GM23338 (cell line): ENCODE results near the gene WDR31. TPM values are rescaled to one million over a fixed set of nuclear protein-coding genes. Genes with fewer than 3 reads are reported as not detected.

Source experiments
- ATAC-seq: fragments of 200-7000 bp; cut with Tn5 transposase; 3 replicates; pipeline ENCODE4 v1.9.1; 2020
- DNase-seq: peaks from one replicate; pipeline ENCODE4 v3.0.0-alpha.2; 2015; ENCODE audit warnings: low spot score
- H2AFZ ChIP-seq: fragments of 200-600 bp; sonication (generic); 2 replicates; pipeline ENCODE4 v1.8.0; 2016; ENCODE audit warnings: antibody characterized with exemption, mild to moderate bottlenecking, moderate library complexity
- H3F3A ChIP-seq: fragments of 200-600 bp; sonication (generic); replicated peaks from 2 replicates; pipeline ENCODE4 v1.8.0; 2017; ENCODE audit warnings: antibody characterized with exemption, mixed run types, low read depth
- H3K27ac ChIP-seq: fragments of 200-600 bp; sonication (generic); 2 replicates; pipeline ENCODE4 v1.6.1; 2016; ENCODE audit warnings: low read depth
- H3K27me3 ChIP-seq: fragments of 200-600 bp; sonication (generic); 2 replicates; pipeline ENCODE4 v1.8.0; 2016; ENCODE audit warnings: mild to moderate bottlenecking, mixed run types, moderate library complexity; ENCODE audit not compliant: insufficient read depth
- H3K36me3 ChIP-seq: fragments of 200-600 bp; sonication (generic); 2 replicates; pipeline ENCODE4 v1.8.0; 2016; ENCODE audit warnings: mild to moderate bottlenecking; ENCODE audit not compliant: insufficient read depth
- H3K4me1 ChIP-seq: fragments of 200-600 bp; sonication (generic); 2 replicates; pipeline ENCODE4 v1.8.0; 2016; ENCODE audit warnings: mild to moderate bottlenecking, moderate library complexity; ENCODE audit not compliant: insufficient read depth
- H3K4me2 ChIP-seq: fragments of 200-600 bp; sonication (generic); 2 replicates; pipeline ENCODE4 v1.7.1; 2017; ENCODE audit warnings: mixed run types
- H3K4me3 ChIP-seq: fragments of 200-600 bp; sonication (generic); 2 replicates; pipeline ENCODE4 v1.6.1; 2016; ENCODE audit warnings: mixed run types
- H3K79me2 ChIP-seq: fragments of 200-600 bp; sonication (generic); replicated peaks from 2 replicates; pipeline ENCODE4 v1.8.0; 2017; ENCODE audit warnings: mild to moderate bottlenecking; ENCODE audit not compliant: insufficient read depth
- H3K9me2 ChIP-seq: fragments of 200-600 bp; sonication (generic); 2 replicates; pipeline ENCODE4 v1.8.0; 2017; ENCODE audit not compliant: insufficient read depth
- H4K20me1 ChIP-seq: fragments of 200-600 bp; sonication (generic); replicated peaks from 2 replicates; pipeline ENCODE4 v1.8.0; 2017; ENCODE audit warnings: mild to moderate bottlenecking; ENCODE audit not compliant: insufficient read depth
- H3K27ac Mint-ChIP-seq: 2 replicates; pipeline ENCODE4 v1.8.0; 2020; ENCODE audit warnings: inconsistent platforms, mild to moderate bottlenecking, moderate library complexity, mixed read lengths
- H3K27me3 Mint-ChIP-seq: 3 replicates; pipeline ENCODE4 v1.8.0; 2022; ENCODE audit warnings: low read depth, mild to moderate bottlenecking, moderate library complexity, mixed read lengths, inconsistent platforms; ENCODE audit not compliant: insufficient read depth, poor library complexity
- H3K36me3 Mint-ChIP-seq: 3 replicates; pipeline ENCODE4 v1.8.0; 2021; ENCODE audit warnings: low read depth, mild to moderate bottlenecking, inconsistent platforms, moderate library complexity, mixed read lengths
- H3K4me1 Mint-ChIP-seq: 3 replicates; pipeline ENCODE4 v1.8.0; 2020; ENCODE audit warnings: mild to moderate bottlenecking, inconsistent platforms, mixed read lengths
- H3K4me3 Mint-ChIP-seq: 3 replicates; pipeline ENCODE4 v1.8.0; 2021; ENCODE audit warnings: moderate library complexity, mild to moderate bottlenecking, inconsistent platforms, mixed read lengths
- H3K9me3 Mint-ChIP-seq: 3 replicates; pipeline ENCODE4 v1.8.0; 2020; ENCODE audit warnings: moderate library complexity, mild to moderate bottlenecking, inconsistent platforms, mixed read lengths
- CREB1 ChIP-seq: fragments of 250-450 bp; sonication (Bioruptor Pico); IDR thresholded peaks from 2 replicates; pipeline ENCODE4 v1.5.0; 2020; ENCODE audit warnings: low read depth, mild to moderate bottlenecking, moderate library complexity
- CTCF ChIP-seq, 2 experiments: fragments of 200-600 bp in 1 of 2; sonication (generic) in 1 of 2; conservative IDR thresholded peaks; 2 replicates each; pipeline versions ENCODE4 v1.5.1 to v1.6.1; 2016 to 2017; ENCODE audit warnings: antibody characterized with exemption in 2 of 2, low read depth in 2 of 2, mild to moderate bottlenecking in 2 of 2, moderate library complexity in 1 of 2
- JUNB ChIP-seq: IDR thresholded peaks from one replicate; pipeline ENCODE4 v1.6.1; 2016; ENCODE audit warnings: antibody characterized with exemption; ENCODE audit not compliant: unreplicated experiment
- REST ChIP-seq: IDR thresholded peaks from one replicate; pipeline ENCODE4 v1.6.1; 2018; ENCODE audit warnings: antibody characterized with exemption; ENCODE audit not compliant: unreplicated experiment
- STAT1 ChIP-seq: IDR thresholded peaks from one replicate; pipeline ENCODE4 v1.6.1; 2016; ENCODE audit warnings: antibody characterized with exemption; ENCODE audit not compliant: unreplicated experiment
- ZNF331 ChIP-seq: fragments of 250-450 bp; sonication (Bioruptor Pico); IDR thresholded peaks from 2 replicates; pipeline ENCODE4 v1.5.0; 2020; ENCODE audit warnings: low read depth, mild to moderate bottlenecking, moderate library complexity
- ZNF462 ChIP-seq: fragments of 250-450 bp; sonication (Bioruptor Pico); IDR thresholded peaks from 2 replicates; pipeline ENCODE4 v1.5.0; 2020; ENCODE audit warnings: mild to moderate bottlenecking, moderate library complexity
- polyA plus RNA-seq: library from polyadenylated mRNA; unstranded; fragments of >200 nt; fragmentation: Nextera tagmentation; extraction: Ambion mirVana; gene quantifications from 2 replicates; pipeline ENCODE4 v1.2.1, GENCODE V29; 2016
- total RNA-seq: library from RNA; depleted of rRNA; stranded (reverse); fragments of >200 nt; shearing (Covaris generic); gene quantifications from 2 replicates; pipeline ENCODE4 v1.2.3, GENCODE V29; 2014

WDR31 gene
- total and polyA plus RNA-seq, 2 experiments from 2014 or later, result 0.13 to 0.63 TPM

GRCh38 chr9:113328045-113328782 is 11.9 kb downstream of the WDR31 start:
- Histone ChIP-seq H3K27me3 (no peaks in the 10 kb centered on the region), H4K20me1 (no peaks in the 10 kb centered on the region), H3K4me1 (no peaks in the 10 kb centered on the region), H2AFZ (no peak overlapping the region), H3K36me3 (no peaks in the 10 kb centered on the region), H3K79me2 (no peaks in the 10 kb centered on the region), H3F3A (no peaks in the 10 kb centered on the region), H3K4me3 (no peak overlapping the region), H3K4me2 (no peak overlapping the region), H3K9me2 (no peaks in the 10 kb centered on the region), H3K27ac (no peak overlapping the region)
- ATAC-seq (no peak), DNase-seq (no peak)
- TF ChIP-seq STAT1 (no peak), CREB1 (CRISPR knock-in tag) (no peak), ZNF331 (CRISPR knock-in tag) (no peak), JUNB (no peak), ZNF462 (CRISPR knock-in tag) (no peak), CTCF (conservative IDR thresholded peaks at IDR 0.05; ENCODE audit: low read depth in 2 of 2) (no peak), REST (no peak)
- Mint-ChIP-seq H3K4me1 (peaks cover 3% of the 10 kb centered on the region; the same call in 2 of the 3 replicates), H3K9me3 (no peaks in the 10 kb centered on the region), H3K4me3 (no peak overlapping the region), H3K27me3 (peaks cover 3% of the 10 kb centered on the region), H3K36me3 (no peaks in the 10 kb centered on the region), H3K27ac (no peak overlapping the region)
